Measurements from ENCODE around the gene RNASEH2A. TPM values are rescaled to one million over a fixed set of nuclear protein-coding genes. Genes with fewer than 3 reads are reported as not detected.

The RNASEH2A gene
- total and polyA plus RNA-seq, 2 of the 13 experiments (the other 11 are each of a cell fraction or from before 2014, with no cell fraction given): 25.1 to 35.8 TPM

GRCh38 chr19:12847159-12848139, 41.1 kb downstream of the RNASEH2A start (continued):
- TF ChIP-seq USF2 (IDR thresholded peaks at IDR 0.05; ENCODE audit: low read depth, low read length): no peak
- TF ChIP-seq USF2 (CRISPR knock-in tag; IDR thresholded peaks at IDR 0.05; ENCODE audit: borderline replicate concordance): no peak
- no peak for TF ChIP-seq MLX (CRISPR knock-in tag; IDR thresholded peaks at IDR 0.05)
- no peak for TF ChIP-seq CBX1 (IDR thresholded peaks at IDR 0.05; ENCODE audit: low read depth)
- no peak for TF ChIP-seq ZNF710 (CRISPR knock-in tag; IDR thresholded peaks at IDR 0.05; ENCODE audit: borderline replicate concordance)
- no peak for TF ChIP-seq ZNF790 (CRISPR knock-in tag; IDR thresholded peaks at IDR 0.05; ENCODE audit: borderline replicate concordance)
- TF ChIP-seq SMAD9 (CRISPR knock-in tag; IDR thresholded peaks at IDR 0.05): no peak
- no peak for TF ChIP-seq FOXA1 (IDR thresholded peaks at IDR 0.05)
- TF ChIP-seq FOXA1 (CRISPR knock-in tag; IDR thresholded peaks at IDR 0.05): no peak
- peak; percentile 46; the same call in 1 of the 2 replicates for TF ChIP-seq PPARG (CRISPR knock-in tag; conservative IDR thresholded peaks at IDR 0.05)
- 0 out of 2 replicates have a peak, but pooled peaks have one; percentile 32 for TF ChIP-seq HDAC1 (CRISPR knock-in tag; IDR thresholded peaks at IDR 0.05)
- TF ChIP-seq ZNF230 (CRISPR knock-in tag; IDR thresholded peaks at IDR 0.05): no peak
- no peak for TF ChIP-seq ZNF441 (CRISPR knock-in tag; IDR thresholded peaks at IDR 0.05; ENCODE audit: borderline replicate concordance)
- peak; percentile 100 for TF ChIP-seq HNRNPLL (IDR thresholded peaks at IDR 0.05; ENCODE audit: low read depth, low read length, poor library complexity, severe bottlenecking)
- TF ChIP-seq ZNF616 (CRISPR knock-in tag; IDR thresholded peaks at IDR 0.05; ENCODE audit: low read depth): 0 out of 2 replicates have a peak, but pooled peaks have one; percentile 39
- TF ChIP-seq JUNB (CRISPR knock-in tag; IDR thresholded peaks at IDR 0.05; ENCODE audit: borderline replicate concordance): no peak
- no peak for TF ChIP-seq BRCA1 (CRISPR knock-in tag; IDR thresholded peaks at IDR 0.05)
- TF ChIP-seq THAP7 (CRISPR knock-in tag; IDR thresholded peaks at IDR 0.05): no peak
- 0 out of 2 replicates have a peak, but pooled peaks have one; percentile 70 for TF ChIP-seq BORCS8-MEF2B (CRISPR knock-in tag; IDR thresholded peaks at IDR 0.05)
- no peak for TF ChIP-seq ZNF484 (CRISPR knock-in tag; IDR thresholded peaks at IDR 0.05; ENCODE audit: borderline replicate concordance, low read depth)
